Cardiac muscle cell (in vitro differentiated cells and primary cell): ENCODE measurements around the gene IL1B. TPM values are rescaled to one million over a fixed set of nuclear protein-coding genes. Genes with fewer than 3 reads are reported as not detected.
A peak's percentile ranks its signal among the peaks of the same experiment; 100 is the strongest.

Experiments used
- DNase-seq, 2 donors: peaks; one replicate each; pipeline versions ENCODE4 v3.0.0 to v3.0.0-alpha.2; 2010 to 2017; ENCODE audit warnings: low read depth in 1 of 2, low spot score in 1 of 2
- H3K27ac ChIP-seq: fragments of 200-600 bp; sonication (generic); 2 replicates; pipeline ENCODE4 v1.5.1; 2016
- H3K27me3 ChIP-seq: fragments of 200-600 bp; sonication (generic); 2 replicates; pipeline ENCODE4 v1.6.0; 2016; ENCODE audit warnings: control low read depth
- H3K36me3 ChIP-seq: fragments of 200-600 bp; sonication (generic); 2 replicates; pipeline ENCODE4 v1.5.1; 2016; ENCODE audit warnings: control low read depth
- H3K4me1 ChIP-seq: fragments of 200-600 bp; sonication (generic); 2 replicates; pipeline ENCODE4 v1.8.1; 2017; ENCODE audit warnings: low read depth, mild to moderate bottlenecking, mixed run types
- H3K4me3 ChIP-seq: fragments of 200-600 bp; sonication (generic); 2 replicates; pipeline ENCODE4 v1.5.1; 2016; ENCODE audit warnings: mild to moderate bottlenecking
- H3K9me3 ChIP-seq: fragments of 200-600 bp; sonication (generic); 2 replicates; pipeline ENCODE4 v1.5.1; 2017; ENCODE audit warnings: low read depth, mild to moderate bottlenecking, control low read depth
- CTCF ChIP-seq: IDR thresholded peaks from 2 replicates; pipeline ENCODE4 v1.5.1; 2012; ENCODE audit warnings: low read depth, mild to moderate bottlenecking, low read length
- polyA plus RNA-seq: library from polyadenylated mRNA; unstranded; fragments of >200 nt; fragmentation: Nextera tagmentation; extraction: Ambion mirVana; gene quantifications from 2 replicates; pipeline ENCODE4 v1.2.1, GENCODE V29; 2016
- total RNA-seq: library from RNA; depleted of rRNA; stranded (reverse); fragments of >200 nt; gene quantifications from 2 replicates; pipeline ENCODE4 v1.2.3, GENCODE V29; 2016

IL1B gene
- total and polyA plus RNA-seq, 2 experiments from 2014 or later, result not detected

DNA sequence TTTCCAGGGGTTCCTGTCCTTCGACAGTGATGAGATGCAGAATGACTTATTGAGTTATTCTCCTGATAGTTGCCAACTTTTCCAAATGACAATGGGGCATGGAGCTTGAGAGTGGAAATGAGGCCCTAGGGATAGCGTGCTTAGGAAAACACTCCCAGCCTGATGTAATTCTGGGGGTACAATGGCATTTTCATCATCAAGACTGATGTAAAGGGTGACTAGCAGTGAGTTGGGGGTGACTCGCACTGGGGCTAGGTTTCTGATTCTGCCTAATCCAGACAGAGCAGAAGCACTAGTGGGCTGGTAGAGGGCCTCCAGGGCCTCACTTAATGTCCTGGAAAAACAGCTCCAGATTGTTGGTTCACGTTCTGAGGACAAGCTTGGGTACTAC is 40.4 kb upstream of the IL1B start:
- Histone ChIP-seq H3K36me3 (no peaks in the 10 kb centered on the region), H3K4me3 (no peak overlapping the region), H3K27me3 (no peaks in the 10 kb centered on the region), H3K4me1 (no peaks in the 10 kb centered on the region), H3K9me3 (no peaks in the 10 kb centered on the region), H3K27ac (no peak overlapping the region)
- DNase-seq, result no peak
- TF ChIP-seq CTCF, result no peak

DNA sequence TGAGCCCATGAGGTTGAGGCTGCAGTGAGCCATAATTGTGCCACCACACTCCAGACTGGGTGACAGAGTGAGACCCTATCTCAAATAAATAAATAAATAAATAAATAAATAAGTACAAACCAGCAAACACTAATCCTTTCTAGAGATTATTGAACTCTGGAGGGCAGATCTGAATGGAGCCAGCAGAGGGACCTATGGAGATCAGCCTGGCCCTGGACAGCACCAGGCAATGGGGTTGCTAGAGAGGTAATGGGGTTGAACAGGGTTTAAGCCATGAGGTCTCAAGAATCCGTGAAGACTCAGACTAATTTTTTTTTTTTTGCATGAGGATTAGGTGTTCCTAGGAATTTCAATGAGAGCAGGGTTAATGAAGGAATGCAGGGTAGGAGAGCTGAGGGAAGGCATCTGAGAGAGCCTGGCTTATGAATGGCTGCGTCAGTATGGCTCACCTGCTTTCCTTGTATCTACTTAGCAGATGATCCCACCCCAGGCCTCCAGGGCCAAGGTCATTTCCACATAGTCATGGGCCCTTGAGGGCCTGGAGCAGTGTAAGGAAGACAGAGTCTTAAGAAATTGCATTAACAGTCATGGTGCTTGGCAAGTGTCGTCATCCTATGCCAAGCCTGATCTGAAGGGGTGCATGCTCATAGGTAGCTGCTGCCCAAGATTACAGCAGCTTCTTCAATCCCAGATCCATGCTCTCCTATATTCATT is 39.8 kb upstream of the IL1B start:
- no peaks in the 10 kb centered on the region for H3K27me3 ChIP-seq
- no peak for TF ChIP-seq CTCF

DNA sequence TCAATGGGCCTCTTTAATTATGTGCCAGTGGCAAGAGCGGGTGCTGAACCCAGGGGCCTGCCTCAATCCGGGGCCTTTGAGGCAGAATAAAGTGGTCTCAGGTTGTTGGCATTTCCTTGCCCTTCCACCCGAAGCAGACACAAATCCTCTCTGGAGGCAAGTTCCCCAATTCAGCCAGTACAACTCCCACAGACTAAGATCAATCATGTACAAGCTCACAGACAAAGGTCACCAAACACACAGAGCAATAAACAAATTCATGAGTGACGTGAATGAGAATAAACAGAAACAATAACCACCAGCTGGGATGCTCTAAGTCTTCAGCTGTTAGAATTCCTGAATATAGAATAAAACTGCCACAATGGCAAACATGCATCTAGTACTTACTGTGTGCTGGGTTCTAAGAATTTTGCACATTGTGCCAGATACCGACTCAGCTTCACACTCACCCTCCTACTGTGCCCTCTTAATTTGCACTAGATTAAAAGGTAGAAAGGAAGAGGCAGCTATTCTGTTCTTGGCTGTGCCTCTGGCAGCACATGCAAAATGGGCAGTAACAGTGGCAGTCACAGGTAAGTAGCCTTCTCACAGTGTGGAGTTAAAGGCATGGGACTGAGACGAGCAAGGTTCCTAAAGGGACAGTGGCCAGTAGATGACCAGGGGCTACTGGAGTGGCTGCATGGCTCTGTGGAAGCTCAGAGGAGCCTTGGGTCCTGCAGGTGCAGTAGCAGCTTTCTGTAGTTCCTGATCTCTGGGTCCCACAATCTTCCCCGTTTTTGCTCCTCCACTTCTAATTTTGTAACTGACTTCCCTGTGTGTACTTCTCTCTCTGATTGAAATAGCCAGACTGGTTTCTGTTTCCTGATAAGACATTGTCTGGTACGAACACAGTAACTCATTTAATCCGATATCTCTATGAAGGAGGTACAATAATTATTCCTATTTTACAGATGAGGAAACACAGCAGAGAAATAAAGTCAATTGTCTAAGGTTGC is 34.6 kb upstream of the IL1B start:
- TF ChIP-seq CTCF, result no peak
- no peaks in the 10 kb centered on the region for H3K27me3 ChIP-seq
- no peaks in the 10 kb centered on the region for H3K36me3 ChIP-seq
- no peak overlapping the region for H3K4me3 ChIP-seq
- H3K27ac ChIP-seq, result no peak overlapping the region
- no peak for DNase-seq
- H3K9me3 ChIP-seq, result no peaks in the 10 kb centered on the region
- H3K4me1 ChIP-seq, result no peaks in the 10 kb centered on the region

More for the DNA sequence above, 39.8 kb upstream of the IL1B start:
- Histone ChIP-seq H3K4me1 (no peaks in the 10 kb centered on the region), H3K4me3 (no peak overlapping the region), H3K36me3 (no peaks in the 10 kb centered on the region), H3K27ac (no peak overlapping the region), H3K9me3 (no peaks in the 10 kb centered on the region)
- no peak for DNase-seq

DNA sequence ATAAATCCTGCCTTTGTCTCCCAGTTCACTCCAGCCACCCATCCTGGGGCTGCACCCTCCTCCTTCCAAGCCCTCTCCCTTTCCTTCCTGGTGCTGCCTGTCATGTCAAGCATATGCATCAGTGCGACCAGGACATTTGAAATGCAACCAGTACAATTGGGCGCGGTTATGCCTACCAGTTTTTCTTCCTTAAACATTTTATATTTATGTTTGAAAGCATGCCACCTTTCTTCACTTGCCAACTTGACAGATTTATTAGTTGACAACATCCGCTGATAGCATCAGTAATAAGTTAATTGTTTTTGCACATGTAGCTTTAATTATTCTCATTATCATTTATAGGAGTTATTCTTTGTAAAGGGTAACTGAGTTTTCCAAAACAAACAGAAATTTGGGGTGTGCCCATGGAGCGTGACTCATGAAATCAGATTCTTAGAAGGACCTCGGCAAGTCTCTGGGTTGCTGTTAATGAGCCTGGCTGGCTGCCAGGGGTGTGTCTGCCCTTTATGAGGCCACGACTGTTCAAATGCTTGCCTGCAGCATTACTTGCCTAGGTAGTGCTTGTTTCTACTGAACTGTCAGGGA is 32.8 kb upstream of the IL1B start:
- no peak overlapping the region for H3K27ac ChIP-seq
- peak; percentile 26 to 75 for DNase-seq
- no peak overlapping the region for H3K4me3 ChIP-seq
- H3K4me1 ChIP-seq, result no peaks in the 10 kb centered on the region
- no peaks in the 10 kb centered on the region for H3K27me3 ChIP-seq
- no peaks in the 10 kb centered on the region for H3K36me3 ChIP-seq
- TF ChIP-seq CTCF, result no peak
- no peaks in the 10 kb centered on the region for H3K9me3 ChIP-seq

DNA sequence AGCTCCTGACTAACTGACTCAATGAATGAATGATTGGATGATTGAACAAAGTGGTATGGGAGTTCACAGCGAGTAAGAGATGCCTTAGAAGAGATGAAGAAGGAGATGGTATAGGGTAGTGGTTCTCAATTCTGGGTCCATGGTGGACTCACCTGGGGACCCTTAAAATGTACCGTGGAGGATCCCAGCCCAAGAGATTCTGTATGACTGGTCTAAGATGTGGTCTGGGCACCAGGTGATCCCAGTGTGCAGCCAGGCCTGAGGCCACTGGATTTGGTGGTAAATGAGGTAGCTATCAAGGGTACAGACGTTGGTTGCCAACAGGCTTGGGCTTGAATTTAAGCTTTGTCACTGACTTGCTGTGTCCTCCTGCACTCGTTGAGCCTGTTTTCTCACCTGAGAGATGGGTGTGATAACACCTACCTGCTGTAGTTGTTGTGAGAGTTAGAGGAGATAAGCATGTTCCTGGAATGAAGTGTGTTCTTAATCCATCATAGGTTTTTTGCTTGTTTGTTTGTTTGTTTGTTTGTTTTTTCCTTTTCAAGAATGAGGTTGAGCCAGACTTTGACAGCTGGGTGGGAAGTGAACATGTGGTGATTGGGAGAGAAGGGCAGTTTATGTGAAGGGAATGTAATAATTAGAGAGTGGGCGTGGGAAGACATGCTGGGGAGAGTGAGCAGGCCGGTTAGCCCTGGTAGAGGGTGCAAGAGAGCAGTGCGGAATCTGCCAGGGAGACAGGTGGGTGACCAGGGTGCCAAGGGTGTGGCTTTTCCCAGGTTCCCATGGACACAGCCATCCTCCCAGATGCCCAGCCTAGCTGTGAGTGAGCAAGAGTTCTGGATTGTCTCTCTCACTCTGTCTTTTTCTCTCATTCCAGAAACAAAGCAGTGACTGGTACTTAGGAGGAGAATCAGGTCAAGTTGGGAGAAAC is 31.4 kb upstream of the IL1B start:
- no peak overlapping the region for H3K4me3 ChIP-seq
- no peaks in the 10 kb centered on the region for H3K4me1 ChIP-seq
- H3K9me3 ChIP-seq, result no peaks in the 10 kb centered on the region
- TF ChIP-seq CTCF, result no peak
- no peaks in the 10 kb centered on the region for H3K36me3 ChIP-seq
- H3K27ac ChIP-seq, result no peak overlapping the region
- H3K27me3 ChIP-seq, result no peaks in the 10 kb centered on the region
- no peak for DNase-seq
